ENCODE data around the gene ENPP6.

DNA sequence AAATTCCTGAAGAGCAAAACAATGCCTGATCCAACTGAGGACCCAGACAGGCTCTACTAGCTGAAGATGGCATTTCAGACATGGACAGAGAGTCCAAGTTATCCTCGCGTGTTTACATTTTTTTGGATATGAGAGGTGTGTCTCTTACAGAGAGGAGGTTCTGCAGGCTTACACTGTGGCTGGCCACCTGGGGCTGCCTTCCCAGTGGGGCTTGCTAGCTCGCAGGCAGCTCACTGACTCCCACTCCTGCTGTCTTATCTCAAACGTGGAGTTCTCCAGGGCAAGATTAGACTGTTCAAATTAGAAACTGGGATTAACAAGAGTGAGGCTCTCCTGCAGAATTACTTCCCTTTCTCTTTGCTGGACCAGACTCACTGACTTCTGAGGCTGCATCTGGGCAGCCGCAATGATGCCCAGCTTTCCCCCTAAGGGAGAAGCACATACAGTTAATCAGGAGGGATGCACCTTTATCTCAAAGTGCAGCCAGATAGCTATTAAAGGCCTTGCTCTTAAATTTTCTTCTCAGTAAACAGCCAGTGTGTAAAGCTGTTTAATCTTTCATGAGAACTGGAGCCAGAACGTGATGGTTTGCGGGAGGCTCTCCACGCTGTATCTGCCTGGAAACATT is 123.0 kb downstream of the ENPP6 start:
- TF ChIP-seq, protein P1, sequence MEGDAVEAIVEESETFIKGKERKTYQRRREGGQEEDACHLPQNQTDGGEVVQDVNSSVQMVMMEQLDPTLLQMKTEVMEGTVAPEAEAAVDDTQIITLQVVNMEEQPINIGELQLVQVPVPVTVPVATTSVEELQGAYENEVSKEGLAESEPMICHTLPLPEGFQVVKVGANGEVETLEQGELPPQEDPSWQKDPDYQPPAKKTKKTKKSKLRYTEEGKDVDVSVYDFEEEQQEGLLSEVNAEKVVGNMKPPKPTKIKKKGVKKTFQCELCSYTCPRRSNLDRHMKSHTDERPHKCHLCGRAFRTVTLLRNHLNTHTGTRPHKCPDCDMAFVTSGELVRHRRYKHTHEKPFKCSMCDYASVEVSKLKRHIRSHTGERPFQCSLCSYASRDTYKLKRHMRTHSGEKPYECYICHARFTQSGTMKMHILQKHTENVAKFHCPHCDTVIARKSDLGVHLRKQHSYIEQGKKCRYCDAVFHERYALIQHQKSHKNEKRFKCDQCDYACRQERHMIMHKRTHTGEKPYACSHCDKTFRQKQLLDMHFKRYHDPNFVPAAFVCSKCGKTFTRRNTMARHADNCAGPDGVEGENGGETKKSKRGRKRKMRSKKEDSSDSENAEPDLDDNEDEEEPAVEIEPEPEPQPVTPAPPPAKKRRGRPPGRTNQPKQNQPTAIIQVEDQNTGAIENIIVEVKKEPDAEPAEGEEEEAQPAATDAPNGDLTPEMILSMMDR (IDR thresholded peaks at IDR 0.05; ENCODE audit: insufficient read depth, low read length, poor library complexity, severe bottlenecking) = no peak
- TF ChIP-seq EZH2phosphoT487 (conservative IDR thresholded peaks at IDR 0.05; ENCODE audit: low read length) = no peak
